Measurements from ENCODE around the gene FGF6.

Gene FGF6, protein sequence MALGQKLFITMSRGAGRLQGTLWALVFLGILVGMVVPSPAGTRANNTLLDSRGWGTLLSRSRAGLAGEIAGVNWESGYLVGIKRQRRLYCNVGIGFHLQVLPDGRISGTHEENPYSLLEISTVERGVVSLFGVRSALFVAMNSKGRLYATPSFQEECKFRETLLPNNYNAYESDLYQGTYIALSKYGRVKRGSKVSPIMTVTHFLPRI

DNA sequence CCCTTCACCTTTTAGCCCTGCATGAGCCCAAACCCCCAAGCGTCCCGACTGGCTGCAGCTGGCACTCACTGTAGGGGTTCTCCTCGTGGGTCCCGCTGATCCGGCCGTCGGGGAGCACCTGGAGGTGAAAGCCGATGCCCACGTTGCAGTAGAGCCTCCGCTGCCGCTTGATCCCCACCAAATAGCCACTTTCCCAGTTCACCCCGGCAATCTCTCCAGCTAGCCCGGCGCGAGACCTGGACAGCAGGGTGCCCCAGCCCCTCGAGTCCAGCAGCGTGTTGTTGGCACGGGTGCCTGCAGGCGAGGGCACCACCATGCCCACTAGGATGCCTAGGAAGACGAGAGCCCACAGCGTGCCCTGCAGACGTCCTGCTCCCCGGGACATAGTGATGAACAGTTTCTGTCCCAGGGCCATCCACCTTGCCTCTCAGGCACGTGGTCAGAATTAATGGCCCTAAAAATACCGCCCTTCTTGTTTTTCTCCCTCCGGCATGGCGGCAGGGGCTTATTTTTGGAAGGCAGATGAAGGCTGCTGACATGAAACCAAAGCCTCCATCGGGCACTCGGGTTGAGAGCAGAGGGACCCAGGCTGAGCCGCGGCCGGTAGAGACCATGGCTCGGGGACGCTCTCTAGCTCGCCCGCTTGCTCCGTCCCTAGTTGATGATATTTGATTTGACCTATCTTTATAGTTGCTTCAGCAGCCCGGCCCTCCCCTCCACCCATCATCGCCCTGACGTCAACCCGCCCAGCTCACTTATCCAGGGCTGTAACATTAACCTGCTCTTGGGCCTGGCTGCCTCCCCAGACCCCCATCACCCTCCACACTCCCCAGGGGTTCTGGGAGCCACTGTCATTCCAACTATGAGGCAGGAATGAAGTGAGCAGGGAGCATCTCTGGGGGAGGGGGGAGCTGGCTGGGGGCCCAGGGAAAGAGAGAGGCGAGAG lies at the start of gene FGF6:
Gene FGF6 (minus strand): TSS at position 660 of the 946 bp plus-strand sequence. CDS start 245 bp downstream, at position 415.
- TF ChIP-seq, protein P1, sequence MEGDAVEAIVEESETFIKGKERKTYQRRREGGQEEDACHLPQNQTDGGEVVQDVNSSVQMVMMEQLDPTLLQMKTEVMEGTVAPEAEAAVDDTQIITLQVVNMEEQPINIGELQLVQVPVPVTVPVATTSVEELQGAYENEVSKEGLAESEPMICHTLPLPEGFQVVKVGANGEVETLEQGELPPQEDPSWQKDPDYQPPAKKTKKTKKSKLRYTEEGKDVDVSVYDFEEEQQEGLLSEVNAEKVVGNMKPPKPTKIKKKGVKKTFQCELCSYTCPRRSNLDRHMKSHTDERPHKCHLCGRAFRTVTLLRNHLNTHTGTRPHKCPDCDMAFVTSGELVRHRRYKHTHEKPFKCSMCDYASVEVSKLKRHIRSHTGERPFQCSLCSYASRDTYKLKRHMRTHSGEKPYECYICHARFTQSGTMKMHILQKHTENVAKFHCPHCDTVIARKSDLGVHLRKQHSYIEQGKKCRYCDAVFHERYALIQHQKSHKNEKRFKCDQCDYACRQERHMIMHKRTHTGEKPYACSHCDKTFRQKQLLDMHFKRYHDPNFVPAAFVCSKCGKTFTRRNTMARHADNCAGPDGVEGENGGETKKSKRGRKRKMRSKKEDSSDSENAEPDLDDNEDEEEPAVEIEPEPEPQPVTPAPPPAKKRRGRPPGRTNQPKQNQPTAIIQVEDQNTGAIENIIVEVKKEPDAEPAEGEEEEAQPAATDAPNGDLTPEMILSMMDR (IDR thresholded peaks at IDR 0.05; ENCODE audit: low read length, missing control alignments), result no peak
- H3K4me3 ChIP-seq (replicated peaks; ENCODE audit: low read depth, low read length), result no peak within 1 kb of the TSS
- DNase-seq (ENCODE audit: low read depth), result no peak

DNA sequence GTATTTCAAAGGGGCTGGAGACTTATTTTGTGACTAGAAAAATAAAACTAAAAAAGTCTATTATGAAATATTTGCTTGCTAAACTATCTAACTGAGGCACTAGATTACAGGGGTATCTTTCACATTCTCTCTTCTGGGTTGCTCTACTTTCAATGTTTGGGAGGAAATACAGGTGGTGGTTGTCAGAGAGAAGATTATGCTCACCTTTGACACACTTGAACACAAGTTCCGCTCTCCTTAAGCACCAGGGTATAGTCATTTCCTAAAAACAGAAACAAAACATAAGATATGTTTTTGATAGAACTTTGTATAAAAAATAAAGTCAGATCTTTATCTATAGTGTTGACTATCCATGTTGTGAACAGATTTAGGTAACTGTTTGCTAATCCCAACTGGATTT lies 45.4 kb upstream of the FGF6 start:
- no peak for DNase-seq (ENCODE audit: low read depth)
- TF ChIP-seq, protein P1 (IDR thresholded peaks at IDR 0.05; ENCODE audit: low read length, missing control alignments), result no peak
- no peak overlapping the region for H3K4me3 ChIP-seq (replicated peaks; ENCODE audit: low read depth, low read length)

DNA sequence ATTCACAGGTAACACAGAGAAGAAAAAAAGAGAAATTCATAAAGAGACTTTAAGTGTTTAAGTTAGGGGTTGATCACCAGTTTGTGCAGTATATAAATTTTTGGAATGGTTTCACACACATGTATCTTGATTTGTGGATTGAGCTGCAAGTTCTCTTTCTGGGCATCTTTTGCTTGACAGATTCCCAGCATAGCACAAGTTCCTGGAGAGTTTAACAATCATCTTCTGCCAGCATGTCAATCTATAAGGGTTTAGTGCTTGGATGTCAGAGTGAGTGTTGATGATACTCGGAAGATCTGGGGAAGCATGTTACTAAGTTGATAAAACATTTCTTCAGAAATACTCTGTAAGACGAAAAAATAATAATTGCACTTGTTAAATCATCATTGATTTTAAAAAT lies 43.9 kb upstream of the FGF6 start:
- no peak for DNase-seq (ENCODE audit: low read depth)
- TF ChIP-seq, protein P1 (IDR thresholded peaks at IDR 0.05; ENCODE audit: low read length, missing control alignments), result no peak
- H3K4me3 ChIP-seq (replicated peaks; ENCODE audit: low read depth, low read length), result no peak overlapping the region

DNA sequence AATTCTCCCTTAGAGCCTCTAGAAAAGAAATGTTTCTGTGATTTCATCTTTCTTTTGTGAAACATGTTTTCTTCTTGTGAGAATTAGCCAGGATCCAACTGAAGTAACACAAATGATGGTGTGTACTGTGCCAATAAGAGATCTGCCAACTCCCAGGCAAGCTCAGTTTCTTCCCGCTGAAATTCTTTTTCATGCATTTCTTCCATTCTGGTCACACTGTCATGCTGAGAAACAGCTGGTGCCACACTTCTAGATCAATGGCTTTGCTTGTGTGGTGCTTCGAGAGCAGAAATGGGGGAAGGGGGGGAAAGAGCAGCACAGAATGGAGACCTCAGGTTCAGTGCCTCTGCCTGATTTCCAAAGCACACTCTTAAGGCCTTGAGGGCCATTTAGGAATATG lies 41.4 kb upstream of the FGF6 start:
- no peak overlapping the region for H3K4me3 ChIP-seq (replicated peaks; ENCODE audit: low read depth, low read length)
- TF ChIP-seq, protein P1 (IDR thresholded peaks at IDR 0.05; ENCODE audit: low read length, missing control alignments), result no peak
- DNase-seq (ENCODE audit: low read depth), result no peak

DNA sequence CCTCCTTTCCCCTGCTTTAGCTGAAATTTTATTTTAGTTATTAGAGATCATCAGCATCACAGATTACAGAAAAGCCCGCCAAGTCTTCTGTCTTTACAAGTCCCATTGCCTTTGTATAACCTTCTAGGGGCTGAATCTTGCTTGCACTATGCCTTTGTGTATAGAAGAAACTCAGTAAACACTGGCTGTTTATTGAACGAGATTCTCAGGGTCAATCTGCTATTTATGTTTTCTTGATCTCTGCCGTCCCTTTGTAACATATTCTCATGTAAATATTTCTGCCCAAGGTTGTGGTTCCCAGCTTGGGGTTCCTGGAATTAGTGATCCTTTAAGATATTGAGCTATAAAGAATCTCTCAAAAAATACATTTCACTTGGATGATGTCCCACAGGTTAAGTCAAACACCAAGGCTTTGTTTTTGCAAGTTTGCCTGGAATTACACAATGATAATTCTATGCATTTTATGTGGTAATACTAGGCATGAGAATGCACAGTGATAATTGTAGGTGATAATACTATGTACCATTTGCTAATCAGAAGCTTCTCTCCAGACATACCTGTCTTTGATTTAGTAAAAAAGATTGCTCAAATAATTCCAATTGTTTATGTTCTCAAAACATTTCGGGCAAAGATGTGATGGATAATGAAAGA lies 40.6 kb upstream of the FGF6 start:
- no peak for DNase-seq (ENCODE audit: low read depth)
- H3K4me3 ChIP-seq (replicated peaks; ENCODE audit: low read depth, low read length), result no peak overlapping the region
- TF ChIP-seq, protein P1 (IDR thresholded peaks at IDR 0.05; ENCODE audit: low read length, missing control alignments), result no peak

DNA sequence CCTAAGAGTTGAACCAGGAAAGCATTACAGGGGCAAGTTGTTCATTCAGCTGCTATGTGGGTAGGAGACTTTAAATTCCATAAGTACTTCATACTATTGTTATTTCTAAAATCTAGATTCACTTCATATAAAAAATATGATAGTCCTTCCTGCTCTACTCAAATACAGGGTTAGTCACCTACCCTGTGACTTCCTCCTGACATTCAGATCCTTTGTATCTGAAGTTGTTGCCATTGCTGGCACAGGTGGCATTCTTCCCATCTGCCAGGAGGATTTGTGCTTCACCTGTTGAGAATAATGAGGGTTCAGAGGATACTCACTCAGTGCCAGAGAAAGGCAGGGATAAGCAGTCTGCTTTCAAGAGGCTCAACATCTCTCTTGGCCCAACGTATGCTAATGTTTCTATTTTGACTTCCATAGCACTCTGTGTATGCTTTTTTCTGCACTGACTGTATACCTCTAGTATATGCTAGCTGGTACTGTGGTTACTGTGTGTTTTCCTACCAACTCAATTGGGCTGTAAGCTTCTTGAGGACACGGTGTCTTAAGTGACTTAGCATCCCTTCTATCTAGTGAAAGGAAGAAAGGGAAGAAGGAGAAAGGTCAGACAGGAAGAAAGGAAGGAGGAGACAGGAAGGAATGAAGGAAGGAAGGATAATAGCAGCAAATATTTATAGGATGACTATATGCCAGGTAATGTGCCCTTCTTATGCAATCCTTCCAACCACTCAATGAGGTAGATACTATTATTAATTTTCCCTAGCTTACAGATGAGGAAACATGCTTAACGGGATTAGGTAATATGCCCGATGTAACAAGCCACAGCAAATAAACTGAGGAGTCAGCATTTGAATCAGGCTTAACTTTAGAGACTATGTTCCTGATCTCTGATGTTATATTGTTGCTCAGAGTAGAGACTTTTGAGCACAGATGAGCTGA lies 38.5 kb upstream of the FGF6 start:
- TF ChIP-seq, protein P1 (IDR thresholded peaks at IDR 0.05; ENCODE audit: low read length, missing control alignments), result no peak
- no peak overlapping the region for H3K4me3 ChIP-seq (replicated peaks; ENCODE audit: low read depth, low read length)
- DNase-seq (ENCODE audit: low read depth), result no peak
